ENCODE data around the gene PRKG1.

DNA sequence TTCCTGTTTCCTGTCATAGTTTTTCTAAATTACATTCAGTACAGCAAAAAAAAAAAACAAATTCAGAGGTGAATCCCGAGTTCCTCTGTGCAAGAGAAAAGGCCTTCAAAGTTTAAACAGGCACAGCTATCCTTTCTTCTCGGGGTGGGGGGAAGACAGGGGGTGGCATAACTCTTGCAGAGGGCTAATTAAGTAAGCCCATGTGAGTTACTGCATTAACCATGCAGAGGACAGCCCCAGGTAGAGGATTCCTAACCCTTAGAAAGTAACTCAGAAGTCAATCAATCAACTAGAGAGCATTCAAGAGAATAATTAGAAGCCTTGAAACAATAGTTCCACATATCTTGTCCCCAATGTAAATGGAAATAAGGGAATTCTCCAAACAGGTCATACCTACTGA, 454.2 kb downstream of the PRKG1 start:
- TF ChIP-seq, protein P1, sequence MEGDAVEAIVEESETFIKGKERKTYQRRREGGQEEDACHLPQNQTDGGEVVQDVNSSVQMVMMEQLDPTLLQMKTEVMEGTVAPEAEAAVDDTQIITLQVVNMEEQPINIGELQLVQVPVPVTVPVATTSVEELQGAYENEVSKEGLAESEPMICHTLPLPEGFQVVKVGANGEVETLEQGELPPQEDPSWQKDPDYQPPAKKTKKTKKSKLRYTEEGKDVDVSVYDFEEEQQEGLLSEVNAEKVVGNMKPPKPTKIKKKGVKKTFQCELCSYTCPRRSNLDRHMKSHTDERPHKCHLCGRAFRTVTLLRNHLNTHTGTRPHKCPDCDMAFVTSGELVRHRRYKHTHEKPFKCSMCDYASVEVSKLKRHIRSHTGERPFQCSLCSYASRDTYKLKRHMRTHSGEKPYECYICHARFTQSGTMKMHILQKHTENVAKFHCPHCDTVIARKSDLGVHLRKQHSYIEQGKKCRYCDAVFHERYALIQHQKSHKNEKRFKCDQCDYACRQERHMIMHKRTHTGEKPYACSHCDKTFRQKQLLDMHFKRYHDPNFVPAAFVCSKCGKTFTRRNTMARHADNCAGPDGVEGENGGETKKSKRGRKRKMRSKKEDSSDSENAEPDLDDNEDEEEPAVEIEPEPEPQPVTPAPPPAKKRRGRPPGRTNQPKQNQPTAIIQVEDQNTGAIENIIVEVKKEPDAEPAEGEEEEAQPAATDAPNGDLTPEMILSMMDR (conservative IDR thresholded peaks at IDR 0.05 in 1 of 2, IDR thresholded peaks at IDR 0.05 in 1 of 2; ENCODE audit: low read depth in 1 of 2, low read length in 2 of 2) = no peak
- TF ChIP-seq EZH2 (IDR thresholded peaks at IDR 0.05; ENCODE audit: low read length, missing control alignments) = no peak
